Fibroblast of the aortic adventitia (primary cell): ENCODE measurements around the gene TSPAN5. TPM values are rescaled to one million over a fixed set of nuclear protein-coding genes. Genes with fewer than 3 reads are reported as not detected.

ENCODE experiments used
- DNase-seq: peaks from one replicate; pipeline ENCODE4 v3.0.0-alpha.2; 2010; ENCODE audit warnings: low read depth
- H3K4me3 ChIP-seq: 2 replicates; pipeline ENCODE4 v1.5.1; 2011; ENCODE audit warnings: low read depth, mild to moderate bottlenecking, control low read depth, low read length, moderate library complexity
- CTCF ChIP-seq: IDR thresholded peaks from 2 replicates; pipeline ENCODE4 v1.5.1; 2011; ENCODE audit warnings: mild to moderate bottlenecking, low read length, control low read depth, inconsistent platforms; ENCODE audit not compliant: insufficient read depth
- total RNA-seq: library from RNA; depleted of rRNA; stranded (reverse); fragments of >200 nt; gene quantifications from 2 replicates; pipeline ENCODE4 v1.2.3, GENCODE V29; 2012; ENCODE audit warnings: low replicate concordance

The TSPAN5 gene
- total RNA-seq, 1 donor: 49.0 TPM

GRCh38 chr4:98602270-98602669 lies 56.1 kb downstream of the TSPAN5 start:
- no peak overlapping the region for H3K4me3 ChIP-seq
- DNase-seq: no peak
- TF ChIP-seq CTCF: no peak

- no peak overlapping the region for H3K4me3 ChIP-seq
- TF ChIP-seq CTCF: no peak
- no peak for DNase-seq
Measured at GRCh38 chr4:98601708-98602107, 56.7 kb downstream of the TSPAN5 start.

- H3K4me3 ChIP-seq: no peak overlapping the region
- DNase-seq: no peak
- TF ChIP-seq CTCF: no peak
Measured at GRCh38 chr4:98599617-98600205, 58.7 kb downstream of the TSPAN5 start.

GRCh38 chr4:98586962-98587354 lies 71.5 kb downstream of the TSPAN5 start:
- no peak for DNase-seq
- no peak for TF ChIP-seq CTCF
- H3K4me3 ChIP-seq: no peak overlapping the region

GRCh38 chr4:98586291-98586961 lies 72.0 kb downstream of the TSPAN5 start:
- TF ChIP-seq CTCF: no peak
- no peak for DNase-seq
- H3K4me3 ChIP-seq: no peak overlapping the region

GRCh38 chr4:98585596-98585995 lies 72.8 kb downstream of the TSPAN5 start:
- no peak for DNase-seq
- no peak overlapping the region for H3K4me3 ChIP-seq
- TF ChIP-seq CTCF: no peak

GRCh38 chr4:98584265-98584664 lies 74.1 kb downstream of the TSPAN5 start:
- H3K4me3 ChIP-seq: no peak overlapping the region
- no peak for DNase-seq
- TF ChIP-seq CTCF: no peak
